HTR-8/SVneo (cell line): ENCODE measurements around the gene FMOD.
"Not testable (repeated sequence)": the region's sequence is repeated elsewhere in the genome, so short reads cannot be mapped to it uniquely, and the experiment has no call there.

Source experiments
- DNase-seq: peaks from one replicate; pipeline ENCODE4 v3.0.0; 2011; ENCODE audit warnings: low spot score, mixed read lengths; ENCODE audit not compliant: insufficient read length
- FAIRE-seq: peaks from 2 replicates; lab custom pipeline; 2011; peaks lifted over from hg19 to GRCh38; lab: Jason Lieb, UNC

Gene FMOD

DNA sequence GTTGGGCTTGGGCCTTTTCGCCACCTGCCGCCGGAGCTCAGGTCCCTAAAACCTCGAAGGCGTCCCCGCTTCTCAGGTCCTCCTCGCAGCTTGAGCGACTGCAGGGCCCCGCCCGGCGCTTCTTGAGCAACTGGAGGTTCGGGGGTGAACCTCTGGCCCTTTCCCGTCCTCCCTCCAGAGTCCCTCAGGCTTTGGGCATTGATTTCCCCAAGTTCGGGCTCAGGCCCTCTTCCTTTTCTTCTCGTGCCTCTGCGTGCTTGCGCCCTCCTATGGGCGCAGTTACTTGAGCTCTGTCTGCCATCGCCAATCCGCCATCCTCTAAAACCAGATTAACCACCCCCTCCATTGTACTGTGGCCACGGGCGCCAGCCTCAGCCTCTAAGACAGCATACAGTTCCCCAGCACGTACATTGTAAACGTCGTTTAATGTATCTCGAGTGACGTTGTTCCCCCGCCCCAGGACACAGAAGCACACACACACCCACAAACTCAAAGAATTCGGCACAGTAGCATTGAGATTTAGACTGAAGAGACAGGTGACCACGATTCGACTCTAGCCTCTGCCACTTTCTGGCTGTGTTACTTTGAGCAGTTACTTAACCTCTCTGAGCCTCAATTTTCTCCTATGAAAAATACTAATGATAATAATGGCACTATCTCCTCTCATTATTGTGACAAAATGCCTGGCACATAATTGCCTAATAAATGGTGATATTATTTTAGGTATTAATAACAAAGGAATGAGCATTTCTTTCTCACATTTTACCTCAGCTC is 23.1 kb downstream of the FMOD start:
- FAIRE-seq (no peak), DNase-seq (no peak)

DNA sequence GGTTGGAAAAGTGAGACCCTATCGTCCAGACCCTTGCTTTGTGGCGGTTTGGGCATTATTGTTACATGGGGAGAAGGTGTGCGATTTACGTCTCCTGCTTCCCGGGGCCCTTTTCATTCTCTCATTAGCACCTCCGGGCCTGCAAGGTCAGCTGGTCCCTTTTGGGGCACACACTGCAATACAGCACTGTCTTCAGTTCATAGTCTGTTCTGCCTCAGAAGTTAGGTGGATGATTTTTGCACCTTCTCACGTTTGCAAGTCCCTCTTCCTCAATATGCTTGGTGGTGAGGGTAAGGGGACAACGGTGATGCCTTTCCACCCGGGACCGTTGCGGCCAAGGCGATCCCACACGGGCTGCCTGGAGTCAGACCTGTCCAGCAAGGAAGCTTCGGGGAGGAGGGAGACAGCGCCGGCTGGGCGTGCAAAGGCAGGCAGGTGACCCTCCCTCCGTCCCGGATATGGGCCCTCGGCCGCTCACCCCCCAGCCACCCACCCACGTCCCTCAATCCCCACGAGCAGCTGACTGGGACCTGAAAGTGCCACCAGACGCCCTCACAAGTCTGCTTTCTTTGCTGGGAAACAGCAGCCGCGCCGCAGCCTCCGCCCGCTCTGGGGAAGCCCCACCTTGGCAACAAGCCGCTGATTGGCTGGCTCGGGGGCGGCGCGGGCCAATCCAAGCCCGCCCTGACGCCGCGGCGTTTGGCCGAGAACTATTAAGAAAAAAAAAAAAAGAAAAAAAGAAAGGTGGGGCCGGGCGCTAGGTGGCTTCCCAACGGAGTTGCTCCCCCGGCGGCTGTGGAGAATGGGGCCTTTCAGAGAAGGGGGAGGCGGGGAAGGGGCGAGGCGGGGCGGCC is 23.9 kb downstream of the FMOD start:
- FAIRE-seq (no peak), DNase-seq (peak; percentile 96)

DNA sequence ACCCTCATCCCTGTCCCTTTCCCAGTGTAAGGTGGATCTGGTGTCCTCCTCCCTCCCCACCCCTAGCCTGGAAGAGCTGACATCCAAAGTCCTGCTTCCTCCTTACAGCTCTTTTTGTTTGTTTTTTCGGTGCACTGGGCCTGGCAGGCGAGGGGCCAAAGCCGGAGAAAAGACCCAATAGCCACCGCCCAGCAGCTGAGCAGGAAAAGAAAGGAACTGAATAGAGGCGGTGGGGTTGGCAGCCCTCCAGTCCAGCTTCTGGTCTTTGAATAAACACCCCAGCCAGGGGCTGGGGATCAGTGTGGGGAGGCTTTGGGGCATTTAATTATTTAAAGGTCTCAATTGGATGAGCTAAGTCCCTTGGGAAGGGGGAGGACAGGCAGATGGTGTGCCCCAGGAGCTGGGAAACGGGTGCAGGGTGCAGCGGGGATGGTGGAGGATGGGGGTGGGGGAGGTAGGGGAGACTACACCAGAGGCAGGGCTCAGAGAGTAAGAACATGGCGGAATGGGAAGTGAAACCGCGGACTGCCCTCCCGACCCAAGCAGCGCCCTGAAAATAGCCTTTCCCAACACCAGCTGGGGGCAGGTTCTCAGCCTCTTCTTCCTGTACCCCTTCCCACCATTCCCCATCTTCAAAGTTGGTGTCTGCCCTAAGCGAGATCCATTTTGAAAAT is 25.4 kb downstream of the FMOD start:
- DNase-seq (no peak), FAIRE-seq (no peak)

DNA sequence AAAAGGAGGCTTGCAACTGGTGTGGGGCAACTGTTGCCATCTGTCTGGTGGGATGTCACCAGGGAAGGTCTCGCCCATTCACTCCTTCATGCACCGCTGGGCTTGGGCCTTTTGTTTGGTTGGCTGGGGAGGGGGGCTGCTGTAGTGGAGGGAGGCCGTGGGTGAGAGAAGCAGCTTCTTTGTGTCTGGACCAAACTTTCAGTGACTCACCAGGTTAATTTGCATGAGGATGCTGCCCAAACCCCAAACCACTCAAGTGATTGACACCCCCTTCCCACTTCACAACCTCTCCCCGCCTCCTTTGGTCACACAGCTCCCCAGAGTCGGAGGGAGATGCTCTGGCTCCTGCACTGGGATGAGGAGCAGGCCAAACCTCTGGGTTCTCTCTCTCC is 25.9 kb downstream of the FMOD start:
- DNase-seq (no peak), FAIRE-seq (no peak)

DNA sequence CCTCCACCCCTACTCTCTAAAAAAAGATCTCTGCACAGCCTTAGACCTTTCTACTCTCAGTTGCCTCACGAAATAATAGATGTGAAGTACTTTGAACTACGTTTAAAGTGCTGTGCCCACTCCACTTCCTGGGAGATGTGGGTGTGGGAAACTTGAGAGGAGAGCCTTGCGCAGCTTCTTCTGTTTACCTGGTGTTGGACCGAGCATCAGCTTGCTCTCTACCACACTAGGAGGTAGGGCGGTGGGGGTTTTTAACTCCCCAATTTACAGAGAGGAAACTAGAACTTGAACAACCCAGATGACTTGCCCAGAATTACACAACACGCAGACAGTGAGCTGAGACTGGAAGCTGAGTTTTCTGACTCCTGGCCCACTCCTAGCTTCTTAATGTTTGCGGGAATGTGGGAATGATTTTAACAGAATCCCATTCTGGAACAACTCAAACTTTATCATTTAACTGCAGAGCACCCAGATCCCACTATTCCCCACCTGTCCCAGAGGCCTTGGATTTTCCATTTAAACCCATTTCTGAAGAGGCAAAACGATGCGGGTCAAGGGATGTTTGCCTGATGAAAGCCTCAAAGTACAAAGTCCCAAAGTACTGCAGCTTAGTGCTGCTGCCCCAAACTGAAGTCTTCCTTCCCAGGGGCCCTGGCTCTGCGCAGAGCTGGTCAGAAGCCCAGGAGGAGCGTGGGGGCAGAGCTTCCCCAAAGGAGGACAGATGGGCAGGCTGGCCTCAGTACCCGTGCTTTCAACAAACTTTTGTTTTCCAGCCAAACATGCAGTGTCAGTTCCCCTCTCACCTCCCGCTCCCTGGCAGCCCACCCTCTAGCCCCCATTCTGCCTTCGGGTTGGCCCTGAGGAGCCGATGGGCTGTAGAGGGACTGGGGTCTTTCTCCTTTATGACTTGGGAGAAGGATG is 26.6 kb downstream of the FMOD start:
- no peak for FAIRE-seq
- DNase-seq = no peak

DNA sequence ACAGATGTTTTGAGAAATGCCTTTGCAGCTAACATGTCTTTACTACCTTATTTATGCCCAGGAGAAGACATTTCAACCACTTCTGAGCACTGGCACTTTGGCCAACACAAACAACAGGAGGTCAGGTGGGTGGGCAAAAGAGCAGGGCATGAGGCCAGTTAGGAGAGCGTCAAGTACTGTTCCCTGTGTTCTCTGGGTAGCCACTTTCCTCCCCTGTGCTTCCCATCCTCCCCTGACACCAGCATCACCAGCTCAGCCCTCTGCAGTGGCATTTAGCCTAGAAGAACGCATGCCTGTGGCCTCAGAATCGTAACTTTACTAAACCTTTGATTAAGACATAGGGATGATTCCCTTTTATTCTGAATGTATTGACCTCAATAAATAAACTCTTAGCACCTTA is 27.3 kb downstream of the FMOD start:
- FAIRE-seq = no peak
- DNase-seq = no peak

DNA sequence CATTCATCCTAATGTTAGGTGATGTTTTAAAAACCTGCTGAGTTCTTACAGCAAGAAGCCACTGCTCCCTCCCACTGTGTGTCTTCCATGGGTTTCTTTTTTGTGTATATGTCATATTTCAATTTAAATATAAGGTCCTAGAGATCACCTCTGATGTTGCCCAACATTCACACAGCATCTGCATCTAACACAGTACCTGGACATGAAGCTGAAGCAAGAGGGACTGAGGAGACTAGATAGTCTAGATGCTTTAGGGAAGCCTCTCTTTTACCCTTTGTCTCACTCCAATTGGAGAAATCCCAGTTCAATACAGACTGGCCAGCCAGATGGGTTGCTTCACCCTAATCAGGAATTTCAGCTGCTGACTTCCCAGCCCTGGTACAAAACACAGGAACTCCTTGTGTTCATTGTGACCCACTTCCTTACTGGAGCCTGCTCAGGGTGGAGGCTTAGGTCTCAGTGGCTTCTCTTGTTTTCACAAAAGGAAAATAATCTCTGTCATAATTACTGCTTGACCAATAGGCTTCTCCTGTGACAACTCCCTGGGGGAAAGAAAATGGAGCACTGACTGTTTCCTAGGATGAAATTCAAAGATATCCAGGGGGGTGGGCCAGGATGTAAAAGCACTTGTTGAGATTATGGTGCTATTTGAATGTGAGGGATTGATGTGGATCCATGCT is 28.3 kb downstream of the FMOD start:
- FAIRE-seq = no peak
- DNase-seq = no peak

DNA sequence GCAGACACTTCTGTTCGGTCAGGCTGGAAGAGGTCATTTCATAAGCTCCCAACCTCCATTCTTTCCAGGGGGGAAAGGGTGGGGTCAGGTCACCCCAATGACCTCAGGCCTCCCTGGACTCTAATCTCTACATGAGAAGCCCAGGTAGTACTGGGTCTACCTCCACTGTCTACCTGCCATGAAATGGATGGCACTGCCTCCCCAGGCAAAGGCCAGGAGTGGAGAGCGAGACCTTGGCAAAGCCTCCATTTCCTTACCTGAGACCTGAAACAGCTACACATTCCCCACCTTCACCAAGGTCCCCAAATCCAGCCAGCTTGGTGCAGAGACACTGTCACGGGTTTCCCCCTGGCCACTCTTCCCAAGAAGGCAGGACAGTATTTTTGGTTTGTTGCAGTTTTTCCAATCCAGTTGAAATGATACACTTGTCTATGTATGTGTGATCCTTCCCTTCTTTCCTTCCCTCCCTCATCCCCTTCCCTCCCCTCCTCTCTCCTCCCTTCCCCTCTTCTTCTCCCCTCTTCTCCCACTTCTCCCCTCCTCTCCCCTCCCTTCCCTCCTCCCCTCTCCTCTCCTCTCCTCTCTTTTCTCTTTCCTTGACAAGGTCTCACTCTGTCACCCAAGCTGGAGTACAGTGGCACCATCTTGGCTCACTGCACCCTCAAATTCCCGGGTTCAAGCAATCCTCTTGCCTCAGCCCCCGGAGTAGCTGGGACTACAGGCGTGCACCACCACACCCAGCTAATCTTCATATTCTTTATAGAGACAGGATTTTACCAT is 29.5 kb downstream of the FMOD start:
- FAIRE-seq = no peak
- DNase-seq = no peak

DNA sequence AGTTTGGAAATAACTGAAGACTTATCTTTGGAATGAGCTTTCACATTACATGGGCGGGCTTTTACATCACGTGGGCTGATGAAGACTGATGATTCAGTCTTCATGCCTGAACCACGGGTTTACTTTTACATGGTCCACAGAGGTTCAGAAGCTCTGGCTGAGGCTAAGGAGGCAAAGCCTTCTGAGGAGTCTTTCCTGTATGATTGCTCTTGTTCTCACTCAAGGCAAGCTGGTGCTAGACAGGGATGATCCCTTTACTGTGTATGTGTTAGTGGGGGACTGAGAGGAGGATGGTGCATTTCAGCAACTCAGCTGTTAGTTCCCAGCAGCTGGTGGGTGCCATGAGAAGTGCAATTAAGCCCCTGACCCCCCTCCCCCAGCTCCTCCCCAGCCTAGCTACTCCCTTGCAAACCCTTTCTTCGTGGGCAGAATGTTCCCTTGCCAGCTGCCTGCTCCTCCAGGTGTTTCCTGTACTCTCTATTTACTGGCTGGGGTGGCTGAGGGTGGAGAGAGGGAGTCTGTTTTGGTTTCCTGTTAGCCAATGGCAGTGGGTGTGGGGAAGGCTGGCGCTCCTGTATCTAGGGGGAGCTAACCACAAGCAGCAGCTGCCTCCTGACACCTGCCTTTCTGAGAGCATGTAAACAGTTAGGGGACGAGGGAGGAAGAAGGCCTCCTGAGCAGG is 30.2 kb downstream of the FMOD start:
- no peak for FAIRE-seq
- no peak for DNase-seq

DNA sequence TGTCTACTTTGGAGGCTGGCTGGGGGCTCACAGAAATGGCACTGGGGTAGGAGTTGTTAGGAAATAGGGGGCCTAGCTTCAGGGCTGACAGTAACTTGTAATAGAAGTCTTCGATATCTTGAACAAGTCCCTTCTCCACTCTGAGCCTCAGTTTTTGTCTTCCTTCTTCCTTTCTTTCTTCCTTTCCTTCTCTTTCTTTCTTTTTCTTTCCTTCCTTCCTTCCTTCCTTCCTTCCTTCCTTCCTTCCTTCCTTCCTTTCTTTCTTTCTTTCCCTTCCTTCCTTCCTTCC is 32.7 kb downstream of the FMOD start:
- FAIRE-seq = no peak
- no peak for DNase-seq

DNA sequence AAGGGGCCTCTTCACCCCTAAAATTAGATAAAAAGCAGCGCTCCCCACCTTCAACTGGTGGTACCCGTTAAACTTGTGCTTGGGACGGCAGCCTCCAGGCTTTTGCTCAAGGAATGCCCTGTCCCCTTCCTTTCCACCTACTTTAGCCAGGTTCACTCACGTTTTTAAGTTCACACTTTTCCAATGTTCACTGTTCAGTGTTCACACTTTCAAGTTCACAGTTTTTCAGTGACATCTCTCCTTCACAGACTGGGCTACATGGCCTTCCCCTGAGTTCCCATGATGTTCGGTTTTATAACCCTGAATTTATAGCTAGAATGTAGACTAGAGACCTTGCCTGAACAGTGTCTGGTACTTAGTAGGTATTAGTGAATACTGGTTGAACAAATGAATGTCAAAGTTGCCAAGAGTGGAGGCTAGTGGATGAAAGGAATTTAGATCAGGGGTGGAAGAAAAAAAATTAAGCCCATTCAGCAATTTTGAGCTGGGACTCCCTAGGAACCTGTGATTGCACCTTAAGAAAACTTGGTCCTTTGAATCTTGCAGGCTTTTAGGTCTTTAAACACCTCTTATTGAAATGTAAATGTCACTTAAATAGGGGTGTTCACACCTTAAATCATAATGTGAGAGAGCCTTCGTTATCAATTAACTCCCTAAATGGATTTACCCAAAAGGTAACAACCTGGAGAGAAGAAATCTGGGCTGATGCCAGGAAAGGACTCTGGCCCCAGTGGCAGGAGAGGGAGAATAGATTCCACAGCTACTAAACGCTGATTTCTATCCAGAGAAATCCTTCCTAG is 33.3 kb downstream of the FMOD start:
- FAIRE-seq (no peak), DNase-seq (no peak)

DNA sequence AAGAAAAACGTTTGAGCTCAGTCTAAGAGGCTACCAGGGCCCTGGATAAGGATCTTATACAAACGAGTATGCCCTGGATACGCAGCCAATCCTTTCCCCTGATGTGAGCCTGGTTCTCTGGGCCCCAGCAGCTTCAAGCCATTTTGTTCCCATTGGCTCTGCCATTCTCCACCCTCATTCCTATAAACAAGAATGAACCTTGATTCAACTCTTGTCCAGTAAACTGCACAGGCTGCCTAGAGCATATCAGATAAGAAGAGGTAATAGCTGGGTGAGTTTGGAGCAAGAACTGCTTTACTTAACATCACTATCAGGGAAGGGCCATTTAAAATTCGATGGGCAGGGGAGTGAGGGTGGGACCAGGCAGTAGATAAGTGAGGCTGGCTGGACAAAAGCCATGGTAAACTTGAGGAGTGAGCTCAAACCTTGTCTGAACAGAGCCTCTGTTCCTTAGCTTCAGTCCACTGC is 34.3 kb downstream of the FMOD start:
- DNase-seq (no peak), FAIRE-seq (no peak)

DNA sequence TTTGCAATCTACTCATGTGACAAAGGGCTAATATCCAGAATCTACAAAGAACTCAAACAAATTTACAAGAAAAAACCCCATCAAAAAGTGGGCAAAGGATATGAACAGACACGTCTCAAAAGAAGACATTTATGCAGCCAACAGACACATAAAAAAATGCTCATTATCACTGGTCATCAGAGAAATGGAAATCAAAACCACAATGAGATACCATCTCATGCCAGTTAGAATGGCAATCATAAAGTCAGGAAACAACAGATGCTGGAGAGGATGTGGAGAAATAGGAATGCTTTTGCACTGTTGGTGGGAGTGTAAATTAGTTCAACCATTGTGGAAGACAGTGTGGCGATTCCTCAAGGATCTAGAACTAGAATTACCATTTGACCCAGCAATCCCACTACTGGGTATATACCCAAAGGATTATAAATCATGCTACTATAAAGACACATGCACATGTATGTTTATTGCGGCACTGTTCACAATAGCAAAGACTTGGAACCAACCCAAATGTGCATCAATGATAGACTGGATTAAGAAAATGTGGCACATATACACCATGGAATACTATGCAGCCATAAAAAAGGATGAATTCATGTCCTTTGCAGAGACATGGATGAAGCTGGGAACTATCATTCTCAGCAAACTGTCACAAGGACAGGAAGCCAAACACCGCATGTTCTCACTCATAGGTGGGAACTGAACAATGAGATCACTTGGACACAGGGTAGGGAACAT is 36.7 kb downstream of the FMOD start:
- DNase-seq, FAIRE-seq: not testable (repeated sequence)

DNA sequence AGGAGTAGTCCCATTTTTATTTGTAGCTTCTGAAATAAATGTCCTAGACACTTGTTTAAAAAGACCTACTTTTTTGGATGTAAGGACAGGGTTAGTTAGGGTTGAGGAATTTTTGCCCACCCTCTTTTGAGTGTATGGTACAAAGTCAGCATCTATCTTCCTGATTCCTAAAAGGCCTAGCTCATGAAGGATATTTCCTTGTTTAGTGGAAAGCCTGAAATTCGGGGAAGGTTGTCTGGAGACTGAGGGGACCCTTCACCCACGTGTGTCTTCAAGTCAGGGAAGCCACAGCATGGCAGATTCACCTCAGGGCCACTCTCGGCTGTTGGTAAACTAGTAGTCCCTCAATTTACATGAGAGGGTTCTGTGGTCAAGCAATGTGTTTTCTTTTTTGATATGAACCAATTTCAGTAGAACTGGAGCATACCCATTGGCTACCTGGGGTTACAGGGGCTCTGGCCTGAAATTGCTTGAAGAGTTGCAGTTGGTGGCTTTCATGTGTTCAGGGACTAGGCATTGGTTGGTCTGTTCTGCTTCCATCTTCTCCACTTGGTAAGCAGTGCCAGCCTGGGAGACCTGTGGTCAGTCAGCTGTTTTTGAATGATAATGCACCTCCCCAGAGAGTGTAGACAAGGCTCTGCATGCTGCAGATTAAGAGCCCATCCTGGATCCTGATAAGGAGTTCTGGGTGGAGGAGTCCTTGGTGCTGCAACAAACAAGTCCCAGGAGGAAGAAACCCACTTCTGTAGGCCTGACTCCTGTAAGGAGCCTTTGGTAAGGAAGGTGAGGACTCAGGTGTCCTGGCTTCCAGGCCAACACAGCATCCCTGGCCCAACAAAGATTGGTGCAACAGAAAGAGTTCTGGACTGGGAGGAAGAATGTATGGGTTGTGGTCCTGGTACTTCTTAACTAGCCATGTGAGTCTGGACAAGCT is 39.3 kb downstream of the FMOD start:
- FAIRE-seq = no peak
- DNase-seq = no peak

DNA sequence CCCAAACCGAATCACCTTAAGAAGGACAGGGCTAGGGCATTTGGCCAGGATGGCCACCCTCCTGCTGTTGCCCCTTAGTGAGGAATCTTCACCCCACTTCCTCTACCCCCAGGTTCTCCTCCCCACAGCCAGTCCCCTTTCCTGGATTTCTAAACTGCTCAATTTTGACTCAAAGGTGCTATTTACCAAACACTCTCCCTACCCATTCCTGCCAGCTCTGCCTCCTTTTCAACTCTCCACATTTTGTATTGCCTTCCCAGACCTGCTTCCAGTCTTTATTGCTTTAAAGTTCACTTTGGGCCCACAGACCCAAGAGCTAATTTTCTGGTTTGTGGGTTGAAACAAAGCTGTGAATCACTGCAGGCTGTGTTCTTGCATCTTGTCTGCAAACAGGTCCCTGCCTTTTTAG is 42.0 kb downstream of the FMOD start:
- FAIRE-seq = no peak
- no peak for DNase-seq
